ENCODE measurements around the gene IRX4.

The IRX4 gene

DNA sequence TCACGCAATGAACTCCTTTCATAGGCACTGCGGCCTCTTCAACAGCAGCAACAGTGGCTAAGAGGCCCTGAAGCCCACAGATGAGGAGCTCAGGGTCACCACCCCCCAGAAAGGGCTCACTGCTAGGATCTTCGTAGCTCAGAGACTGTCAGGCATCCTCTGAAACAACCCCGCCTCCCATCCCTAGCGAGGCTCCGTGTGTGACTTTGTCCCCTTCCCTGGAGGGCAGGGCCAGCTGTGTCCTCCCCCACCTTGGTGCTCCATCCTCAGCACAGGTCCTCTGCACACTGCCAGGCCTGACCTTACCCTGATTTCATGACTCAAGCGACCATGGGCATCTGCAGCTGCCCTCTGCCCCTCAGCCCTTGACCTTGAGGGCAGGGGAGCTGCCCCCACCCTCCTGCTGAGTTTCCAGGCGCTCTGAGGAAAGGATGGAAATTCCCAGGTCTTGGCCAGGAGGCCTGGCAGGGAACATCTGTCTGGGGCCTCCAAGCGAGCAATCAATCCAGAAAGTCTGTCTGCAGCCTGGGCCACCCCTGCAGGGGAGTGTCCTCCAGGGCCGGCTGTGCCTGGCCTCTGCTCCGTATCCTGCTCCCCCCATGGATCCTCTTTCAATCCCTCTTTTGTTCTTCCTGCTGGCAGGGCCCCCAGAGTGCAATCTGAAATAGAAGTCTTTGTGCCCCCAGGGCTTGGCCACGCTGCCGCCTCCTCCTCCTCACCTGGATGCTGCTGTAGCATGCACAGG, 6.8 kb upstream of the IRX4 start:
- no peak for DNase-seq

DNA sequence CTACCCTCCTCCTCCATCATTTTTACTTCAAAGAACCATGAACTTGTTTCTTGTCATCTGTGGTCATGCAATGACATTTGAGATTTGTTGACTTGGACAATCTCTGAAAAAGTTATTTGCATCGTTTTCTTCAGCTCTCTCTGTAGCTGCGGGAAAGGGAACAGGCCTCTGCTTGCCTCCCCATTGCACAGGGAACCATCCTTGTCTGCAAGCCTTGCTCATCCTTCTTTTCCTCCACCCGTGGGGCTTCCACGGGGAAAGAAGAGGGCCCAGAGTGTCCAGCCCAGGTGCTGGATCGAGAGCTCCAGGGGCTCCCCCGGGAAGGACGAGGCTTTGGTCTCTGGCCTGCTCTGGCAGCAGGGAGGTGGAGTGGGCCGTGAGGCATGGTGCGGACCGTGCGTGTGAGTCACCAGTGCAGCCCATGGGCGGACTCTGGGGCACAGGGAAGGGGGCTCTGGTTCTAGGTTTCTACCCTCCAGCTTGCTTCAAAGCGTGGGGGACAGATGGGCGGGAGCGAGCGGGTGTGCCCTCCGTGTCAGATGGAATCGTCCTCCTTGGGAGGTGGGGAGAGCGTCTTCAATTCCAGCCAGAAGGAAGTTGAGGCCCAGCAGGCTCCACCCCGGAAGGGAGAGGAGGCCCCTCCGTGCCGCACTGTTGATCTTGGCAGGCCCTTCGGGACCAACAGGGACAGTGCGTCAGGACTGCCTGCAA, 6.0 kb upstream of the IRX4 start:
- no peak for DNase-seq

DNA sequence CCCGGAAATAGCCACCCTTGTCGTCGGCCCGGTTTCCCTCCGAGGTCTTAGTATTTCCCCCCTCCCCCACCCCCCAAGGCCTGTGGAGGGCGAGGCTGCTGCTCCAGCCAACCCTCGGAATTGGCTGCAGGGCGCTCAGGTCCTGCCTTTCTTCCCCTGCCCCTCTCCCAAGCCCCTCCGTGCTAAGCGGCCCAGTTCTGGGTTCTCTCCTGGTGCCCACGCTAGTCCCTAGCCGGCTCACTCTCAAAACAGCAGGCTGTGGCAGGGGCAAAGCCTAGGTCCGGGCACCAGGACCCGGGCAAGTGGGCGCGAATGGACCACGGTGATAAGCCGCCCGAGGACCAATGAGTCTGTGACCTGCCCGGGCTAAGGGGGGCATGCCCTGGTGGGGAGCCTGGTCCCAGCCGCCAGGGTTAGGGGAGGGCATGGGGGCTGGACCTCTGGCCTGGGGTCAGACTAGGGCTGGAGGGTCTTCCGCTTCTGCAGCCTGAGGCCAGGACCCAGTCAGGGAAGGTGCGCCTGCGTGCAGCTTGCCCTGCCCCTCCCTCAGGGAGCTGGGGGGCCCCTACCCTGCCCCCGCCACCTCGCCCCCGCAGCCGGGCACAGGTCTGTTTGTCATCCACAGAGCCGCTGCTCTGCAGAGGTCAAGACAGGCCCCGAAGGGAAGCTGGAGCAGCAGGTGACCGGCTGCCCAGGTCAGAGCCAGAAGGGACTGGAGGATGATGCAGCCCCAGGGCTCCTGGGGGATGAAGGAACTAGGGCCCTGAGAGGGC, 5.0 kb upstream of the IRX4 start:
- DNase-seq: no peak

DNA sequence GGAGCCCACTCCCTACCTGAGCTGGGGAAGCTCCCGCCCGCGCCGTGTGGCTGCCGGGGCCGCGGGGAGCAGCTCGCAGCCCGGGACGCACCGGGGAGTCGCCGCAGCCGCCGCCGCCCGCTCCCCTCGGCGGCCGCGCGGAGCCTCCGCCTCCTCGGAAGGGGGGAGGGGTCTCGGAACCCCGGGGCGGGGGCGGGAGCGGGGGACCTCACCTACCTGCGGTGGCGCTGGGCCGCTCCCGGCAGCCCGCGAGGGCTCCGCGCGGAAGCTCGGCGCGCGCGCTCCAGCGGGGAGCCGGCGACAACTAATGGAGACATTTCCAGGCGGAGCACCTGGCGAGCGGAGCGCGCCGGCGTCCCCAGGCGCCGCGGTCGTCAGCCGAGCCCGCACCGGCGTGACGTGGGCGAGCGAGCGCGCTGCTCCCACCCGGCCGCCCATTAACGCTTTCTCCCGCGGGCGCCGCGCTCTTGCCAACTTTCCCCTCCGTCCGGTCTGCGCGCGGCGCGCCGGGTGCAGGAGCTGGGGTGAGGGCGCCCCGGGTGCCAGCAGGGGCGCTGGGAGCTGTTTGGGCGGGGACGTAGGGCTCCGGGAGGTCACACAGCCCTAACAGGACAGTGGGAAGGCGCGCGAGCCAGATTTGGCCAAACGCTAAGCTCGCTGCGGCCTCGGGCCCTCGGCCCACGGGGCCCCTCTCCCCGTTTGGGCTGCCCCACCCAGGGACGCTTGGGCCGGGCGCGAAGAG, 4.3 kb upstream of the IRX4 start:
- DNase-seq: no peak

DNA sequence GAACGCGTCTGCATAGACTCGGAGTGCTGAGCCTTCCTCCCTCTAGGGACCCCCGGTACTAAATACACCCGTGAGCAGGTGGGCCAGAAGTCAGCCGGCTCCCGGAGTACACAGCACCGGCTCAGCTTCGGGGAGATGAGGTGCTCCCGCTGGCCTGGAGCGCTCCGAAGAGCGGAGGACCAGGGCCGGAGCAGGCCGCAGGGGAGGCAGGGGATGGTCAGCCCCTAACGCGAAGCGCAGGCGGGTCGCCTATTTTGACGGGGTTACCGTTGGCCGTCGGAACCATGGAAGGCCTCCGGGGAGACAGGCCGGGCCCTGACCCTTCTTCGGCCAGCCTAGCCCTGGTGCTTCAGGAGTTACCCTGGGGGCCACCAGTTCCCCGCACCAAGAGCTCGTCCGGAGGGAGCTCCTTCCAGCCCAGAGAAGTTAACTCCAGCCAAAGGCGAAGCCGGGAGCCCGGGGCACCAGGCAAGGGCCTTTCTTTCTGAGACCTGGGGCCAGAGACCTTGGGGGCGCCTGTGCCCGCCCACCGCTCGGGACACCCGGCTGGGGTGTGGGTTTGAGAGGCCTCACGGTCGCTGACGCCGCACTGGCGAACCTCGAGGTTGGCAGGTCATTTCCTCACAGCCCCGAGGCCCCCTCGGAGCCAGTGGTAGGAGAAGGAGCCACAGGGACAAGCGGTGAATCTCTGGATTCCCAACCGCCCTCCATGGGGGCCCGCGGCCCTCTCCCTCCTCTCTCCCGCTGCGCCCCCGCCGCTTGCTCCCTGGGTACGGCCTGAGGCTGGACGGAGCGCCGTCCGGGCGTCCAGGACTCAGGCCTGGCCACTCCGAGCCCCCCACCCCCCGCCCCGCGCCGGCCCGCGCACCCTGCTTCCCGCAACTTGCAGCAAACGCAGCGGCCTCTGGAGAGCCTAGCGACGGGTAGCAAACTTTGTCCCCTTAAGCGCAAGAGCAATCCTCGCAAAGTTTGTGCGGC, 3.4 kb upstream of the IRX4 start:
- no peak for DNase-seq

DNA sequence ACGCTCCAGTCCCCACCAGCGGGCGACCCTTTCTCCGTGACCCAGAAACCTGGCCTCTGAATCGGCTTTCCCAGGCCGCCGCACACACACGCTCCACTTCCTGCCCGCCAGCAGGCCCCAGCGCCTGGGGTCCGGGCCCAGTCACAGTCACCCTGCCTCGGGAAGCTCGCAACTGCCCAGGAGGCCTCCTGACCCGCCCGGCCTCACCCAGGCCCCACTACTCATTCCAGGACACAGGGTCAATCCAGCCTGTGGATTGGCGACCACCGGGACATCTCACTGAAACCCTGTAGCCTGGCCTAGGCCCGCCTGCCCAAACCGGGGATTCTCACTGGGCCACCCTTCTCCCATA, 2.7 kb upstream of the IRX4 start:
- DNase-seq: no peak

DNA sequence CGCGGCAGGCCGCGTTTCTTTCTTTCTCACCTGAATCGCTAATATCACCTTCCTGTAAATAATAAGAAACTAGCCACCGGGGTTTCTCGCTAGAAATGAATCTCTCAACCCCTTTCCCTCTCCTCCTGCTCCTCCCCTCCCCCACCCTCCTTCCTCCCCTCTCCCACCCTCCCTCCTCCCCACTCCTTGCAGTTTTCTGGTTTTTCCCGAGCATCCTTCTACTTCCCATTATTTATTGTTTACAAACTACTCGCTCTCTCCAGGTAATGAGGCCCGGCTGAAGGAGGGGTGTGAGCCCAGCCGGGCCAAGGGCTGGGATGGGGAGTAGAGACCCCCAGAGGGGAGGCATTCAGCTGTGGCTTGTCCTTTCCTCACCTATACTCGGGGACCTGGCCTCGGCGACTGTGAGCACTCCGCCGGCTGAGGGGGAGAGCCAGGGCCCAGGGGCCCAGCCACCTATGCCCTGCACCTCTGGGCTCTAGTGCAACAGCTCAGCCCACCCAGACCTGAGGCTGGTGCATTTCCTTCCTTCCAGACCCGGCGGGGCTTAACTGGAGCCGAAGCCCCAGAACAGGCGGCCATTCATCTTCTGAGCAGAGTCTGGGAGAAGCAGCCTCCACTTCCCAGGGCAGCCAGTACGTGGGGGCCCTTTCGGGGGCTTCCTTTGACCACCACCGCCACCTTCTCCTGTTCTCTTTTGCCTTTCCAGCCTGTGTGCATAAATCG, 2.1 kb upstream of the IRX4 start:
- DNase-seq: no peak

DNA sequence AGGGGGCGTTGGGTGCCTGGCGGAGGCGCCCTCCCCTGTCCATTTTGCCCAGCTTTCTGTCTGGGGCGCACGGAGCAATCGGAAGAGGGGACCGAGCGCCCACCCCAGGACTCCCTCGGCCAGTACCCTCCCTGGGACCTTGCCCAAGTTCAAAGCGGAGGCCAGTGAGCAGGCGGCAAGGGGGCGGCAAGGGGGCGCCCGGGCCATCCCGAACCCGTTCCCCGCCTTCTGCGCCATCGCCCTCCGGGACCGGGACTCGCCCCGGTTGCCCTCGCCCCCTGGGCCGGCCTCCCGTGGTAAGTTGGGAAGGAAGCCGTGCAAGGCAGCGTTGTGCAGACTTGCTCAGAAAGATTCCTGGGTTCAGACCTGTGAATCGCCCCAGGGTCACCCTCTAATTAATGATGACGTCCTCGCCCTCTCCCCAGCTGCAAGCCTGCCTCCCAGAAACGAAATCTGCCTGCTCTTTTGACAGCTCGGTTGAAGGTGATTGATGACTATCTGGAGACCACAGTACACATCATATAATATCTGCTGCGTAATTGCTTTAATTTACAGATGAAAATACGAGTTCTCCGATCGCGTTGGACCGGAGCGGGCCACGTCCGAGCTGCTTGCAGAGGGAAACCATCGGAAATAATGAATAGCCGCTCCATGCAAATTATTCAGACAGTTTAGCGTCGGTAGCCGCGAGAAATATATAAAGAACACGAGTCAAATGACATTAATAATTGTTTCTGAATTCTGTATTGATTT, 1.4 kb upstream of the IRX4 start:
- DNase-seq: no peak

DNA sequence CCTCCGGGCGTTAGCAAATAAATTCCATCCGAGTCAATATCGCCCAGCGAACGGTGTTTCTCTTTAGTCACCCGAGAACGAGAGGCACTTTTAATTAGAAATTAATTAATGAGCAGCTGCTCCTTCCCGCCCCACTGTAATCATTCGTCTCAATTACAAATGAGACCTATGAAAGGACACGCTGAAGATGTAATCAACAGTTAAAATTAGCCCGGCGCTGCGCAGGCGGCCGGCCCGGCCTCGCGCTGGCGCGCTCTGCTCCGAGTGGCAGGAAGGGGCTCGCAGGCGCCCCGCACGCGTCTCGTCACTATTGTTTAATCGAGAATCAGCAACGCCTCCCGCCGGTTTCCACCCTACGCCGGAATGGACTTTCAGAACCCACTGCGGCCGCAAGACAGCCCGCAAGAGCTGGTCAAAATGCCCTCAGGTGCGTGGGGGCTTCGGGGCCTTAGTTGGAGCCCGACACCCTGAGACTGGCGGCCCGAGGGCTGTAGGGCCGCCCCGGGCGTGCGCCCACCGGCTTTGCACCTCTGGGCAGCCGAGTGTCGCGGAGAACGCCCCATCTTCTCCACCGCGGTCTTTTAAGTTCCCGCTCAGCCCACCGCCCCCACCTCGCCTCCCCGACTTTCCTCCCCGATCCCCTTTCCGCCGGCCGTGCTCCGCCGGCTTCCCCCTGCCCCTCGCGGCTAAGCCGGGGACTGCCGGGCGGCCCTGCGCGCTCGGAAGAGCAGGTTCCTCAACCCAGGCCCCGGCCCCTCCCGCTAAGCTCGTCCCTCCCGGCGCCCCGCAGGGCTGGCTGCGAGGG, 597 bp upstream of the IRX4 start:
- DNase-seq: no peak

DNA sequence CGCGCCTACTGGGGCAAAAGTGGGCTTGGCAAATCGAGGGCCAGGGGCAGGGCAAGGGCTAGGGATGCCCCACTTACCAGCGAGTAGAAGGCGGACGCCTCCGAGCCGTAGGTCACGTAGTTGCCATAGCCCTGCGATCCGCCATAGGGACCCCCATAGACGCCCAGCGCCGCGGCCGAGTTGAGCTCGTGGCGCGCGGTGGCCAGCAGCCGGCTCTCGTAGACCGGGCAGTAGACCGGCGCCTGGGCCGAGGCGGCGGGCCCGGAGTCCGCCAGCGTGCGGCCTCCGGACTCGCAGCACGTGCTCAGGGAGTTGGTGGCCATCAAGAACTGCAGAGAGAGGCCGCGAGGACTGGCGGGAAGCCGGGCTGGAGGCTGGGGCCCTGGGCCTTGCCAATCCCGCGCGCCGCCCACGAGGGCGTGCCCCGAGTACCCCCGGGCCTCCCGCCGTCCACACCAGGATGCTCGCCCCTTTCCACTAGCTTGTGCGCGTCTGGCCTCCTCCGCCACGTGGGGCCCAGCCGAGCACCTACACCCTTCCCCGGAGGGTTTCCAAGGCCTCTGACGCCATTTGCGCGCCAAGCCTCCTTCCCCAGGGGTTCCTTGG, 891 bp downstream of the IRX4 start:
- no peak for DNase-seq

DNA sequence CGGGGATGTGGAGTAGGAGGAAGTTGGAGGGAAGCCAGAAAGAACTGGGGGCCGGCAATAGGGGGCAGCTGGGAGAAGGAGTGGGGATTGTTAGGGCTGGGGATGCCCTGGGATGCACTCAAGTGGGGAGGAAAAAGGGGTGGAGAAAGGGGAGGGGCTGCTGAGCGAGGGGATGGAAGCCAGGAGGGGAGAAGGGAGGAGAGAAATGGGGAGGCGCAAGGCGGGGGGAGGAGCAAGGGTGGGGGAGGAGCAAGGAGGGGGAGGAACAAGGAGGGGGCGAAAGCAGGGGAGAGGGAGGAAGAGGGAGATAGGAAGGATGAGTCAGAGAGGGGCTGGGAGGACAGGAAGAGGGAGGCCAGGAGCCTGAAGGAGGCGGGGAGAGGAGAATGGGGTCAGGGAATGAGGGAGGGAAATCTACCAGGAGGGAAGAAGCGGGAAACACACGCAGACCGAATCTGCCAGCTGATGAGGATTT, 1.6 kb downstream of the IRX4 start:
- no peak for DNase-seq

DNA sequence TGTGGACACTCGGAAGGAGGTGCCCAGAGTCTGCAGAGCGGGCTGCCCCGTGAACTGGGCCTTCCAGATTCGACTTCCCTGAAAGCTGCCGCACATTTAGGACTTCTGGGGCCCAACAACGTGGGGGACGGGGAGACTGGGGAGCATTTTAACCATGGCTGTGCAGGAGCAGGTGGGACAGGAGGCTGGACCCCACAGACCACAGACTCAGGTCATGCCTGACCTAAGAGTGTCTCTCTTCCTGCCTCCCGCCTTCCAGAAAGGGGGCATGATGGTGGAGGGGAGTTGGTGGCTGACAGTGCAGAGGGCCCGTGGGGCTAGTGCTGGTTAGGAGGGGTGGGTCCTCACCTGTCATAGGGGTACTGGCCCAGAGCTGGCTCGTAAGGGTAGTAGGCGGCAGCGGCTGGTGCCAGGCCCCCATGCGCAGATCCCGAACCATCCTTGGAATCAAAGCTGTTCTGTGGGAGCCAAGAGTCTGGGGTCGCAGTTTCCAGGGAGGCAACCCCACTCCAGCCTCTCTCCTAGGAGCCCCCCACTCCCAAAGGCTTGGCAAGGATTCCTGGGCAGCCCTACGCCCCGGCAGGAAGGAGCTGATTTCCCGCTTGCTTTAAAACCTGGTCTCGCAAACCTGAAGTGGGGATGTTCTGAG, 2.2 kb downstream of the IRX4 start:
- DNase-seq: no peak

DNA sequence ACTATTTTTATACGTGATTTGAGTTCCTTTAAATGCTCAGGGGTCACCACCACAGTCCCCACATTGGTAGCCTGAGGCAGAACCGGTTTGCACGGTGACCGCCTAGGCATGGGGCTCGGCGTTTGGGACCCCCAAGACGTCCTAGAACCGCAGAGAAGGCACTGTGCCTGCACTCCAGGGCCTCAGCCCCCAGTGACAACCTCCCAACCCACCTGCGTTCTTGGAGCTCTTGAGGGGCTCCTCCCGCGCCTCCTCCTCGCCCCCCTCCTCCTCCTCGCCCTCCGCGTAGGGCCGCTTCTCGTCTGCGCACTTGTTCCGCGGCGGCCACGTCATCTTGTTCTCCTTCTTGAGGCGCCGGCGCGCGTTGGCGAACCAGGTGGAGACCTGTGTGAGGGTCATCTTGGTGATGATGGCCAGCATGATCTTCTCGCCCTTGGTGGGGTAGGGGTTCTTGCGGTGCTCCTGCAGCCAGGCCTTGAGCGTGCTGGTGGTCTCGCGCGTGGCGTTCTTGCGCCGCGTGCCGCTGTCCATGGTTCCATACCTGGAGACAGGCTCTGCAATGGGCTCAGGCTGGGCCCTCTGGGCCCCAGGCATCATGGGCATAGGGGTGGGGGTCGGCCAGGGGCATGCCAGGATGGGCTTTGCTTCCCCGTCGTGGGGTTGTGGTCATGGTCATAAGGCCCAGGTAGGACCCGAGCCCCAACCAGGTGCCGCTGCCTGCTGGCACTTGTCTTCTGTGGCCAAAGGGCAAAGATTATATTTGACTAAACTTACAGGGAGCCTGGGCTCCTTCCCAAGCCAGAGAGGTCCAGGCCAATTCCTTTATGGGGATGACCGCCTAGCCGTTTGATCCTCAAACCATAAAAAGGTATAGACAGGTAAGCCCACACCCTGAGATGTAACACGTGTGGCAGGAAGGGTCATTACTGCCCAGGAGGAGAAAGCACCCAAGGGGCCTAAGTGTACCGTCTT, 3.1 kb downstream of the IRX4 start:
- no peak for DNase-seq

DNA sequence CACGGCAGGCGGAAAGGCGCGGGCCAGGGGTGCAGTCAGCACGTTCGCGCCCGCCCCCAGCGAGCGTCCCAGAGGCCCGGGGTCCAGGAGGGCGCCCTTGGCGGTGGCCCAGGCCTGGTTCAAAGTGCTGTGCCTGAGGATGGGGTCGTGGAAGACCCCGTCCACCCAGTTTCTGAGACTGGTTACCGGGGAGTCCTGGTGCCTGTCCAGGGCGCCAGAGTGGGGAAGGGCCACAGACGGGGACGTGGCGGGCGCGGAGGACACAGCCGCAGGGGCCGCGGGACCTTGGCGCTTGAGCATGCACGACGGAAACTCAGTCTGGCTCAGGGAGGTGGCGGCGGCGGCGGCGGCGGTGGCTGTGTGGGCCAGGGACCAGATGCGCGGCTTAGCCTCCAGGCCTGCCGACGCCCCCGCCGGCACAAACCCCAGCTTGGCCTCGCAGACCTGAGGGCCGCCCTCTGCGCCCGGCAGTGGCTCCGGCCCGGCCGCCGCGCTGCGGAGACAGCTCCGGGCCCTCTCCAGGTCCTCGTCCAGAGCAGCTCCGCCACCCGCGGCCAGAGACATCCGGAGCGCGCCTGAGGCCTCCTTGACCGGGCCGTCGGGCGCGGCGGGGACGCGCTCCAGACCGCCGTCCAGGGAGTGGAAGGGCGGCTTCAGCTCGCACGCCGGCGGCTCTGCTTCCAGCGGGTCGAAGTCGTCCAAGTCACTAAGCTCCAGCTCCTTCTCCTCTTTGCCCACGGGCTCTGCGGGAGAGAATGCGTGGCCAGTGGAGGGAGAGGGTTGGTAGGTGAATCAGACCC, 4.5 kb downstream of the IRX4 start:
- no peak for DNase-seq

DNA sequence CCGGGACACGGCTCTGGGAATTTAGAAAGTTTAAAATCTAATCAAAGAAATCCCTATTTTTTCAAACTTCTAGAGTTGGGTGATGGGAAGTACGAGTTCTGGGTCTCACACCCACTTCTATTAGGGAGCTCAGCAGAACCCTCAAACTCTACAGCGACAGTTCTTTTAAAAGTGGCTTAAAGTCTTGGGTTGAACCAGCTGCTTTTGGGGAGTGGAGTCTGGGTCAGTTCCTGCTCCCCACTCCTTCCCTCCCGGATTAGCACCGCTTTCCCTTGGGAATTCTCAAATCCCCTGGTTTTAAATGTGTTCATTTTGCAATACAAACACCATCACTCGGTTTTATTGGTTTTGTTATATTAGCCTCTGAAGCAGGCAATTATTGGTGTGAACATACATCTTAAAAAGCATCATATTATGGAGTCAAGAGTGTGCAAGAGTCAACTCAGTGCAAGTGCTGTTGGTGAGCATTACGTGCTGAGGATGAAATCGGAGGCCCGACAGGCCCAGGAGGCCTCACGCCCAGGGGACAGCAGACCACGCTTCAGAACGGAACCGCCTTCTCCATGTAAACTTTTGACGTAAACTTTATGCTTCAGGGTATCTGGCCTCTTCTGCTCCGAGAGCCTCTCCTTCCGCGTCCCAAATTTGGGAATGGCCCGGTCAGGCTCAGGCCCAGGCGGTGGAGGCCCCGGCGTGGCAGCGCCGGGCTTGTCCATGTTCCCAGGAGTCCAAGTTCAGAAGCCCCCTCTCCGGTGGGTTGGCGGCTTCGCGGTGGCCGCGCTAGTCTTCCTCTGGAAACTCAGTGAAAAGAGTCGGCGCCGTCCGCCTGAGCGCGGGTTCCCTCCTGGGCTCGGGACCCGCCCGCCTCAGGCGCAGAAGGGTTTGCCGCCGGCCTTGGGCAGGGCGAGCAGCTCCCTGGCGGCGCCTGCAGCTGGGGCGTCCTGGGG, 5.3 kb downstream of the IRX4 start:
- DNase-seq: no peak

Data from bone marrow (tissue), 2 donors.